ENCODE measurements around the gene SPDYE1. TPM values are rescaled to one million over a fixed set of nuclear protein-coding genes. Genes with fewer than 3 reads are reported as not detected.
"Not testable (repeated sequence)": the region's sequence is repeated elsewhere in the genome, so short reads cannot be mapped to it uniquely, and the experiment has no call there.

The SPDYE1 gene, protein sequence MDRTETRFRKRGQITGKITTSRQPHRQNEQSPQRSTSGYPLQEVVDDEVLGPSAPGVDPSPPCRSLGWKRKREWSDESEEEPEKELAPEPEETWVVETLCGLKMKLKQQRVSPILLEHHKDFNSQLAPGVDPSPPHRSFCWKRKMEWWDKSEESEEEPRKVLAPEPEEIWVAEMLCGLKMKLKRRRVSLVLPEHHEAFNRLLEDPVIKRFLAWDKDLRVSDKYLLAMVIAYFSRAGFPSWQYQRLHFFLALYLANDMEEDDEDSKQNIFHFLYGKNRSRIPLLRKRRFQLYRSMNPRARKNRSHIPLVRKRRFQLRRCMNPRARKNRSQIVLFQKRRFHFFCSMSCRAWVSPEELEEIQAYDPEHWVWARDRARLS
- 0.10 TPM for total RNA-seq

GRCh38 chr7:43997532-43997931 lies at the start of gene SPDYE1:
TSS of gene SPDYE1 (plus strand) at chr7:43997897. CDS start at chr7:43999950, 2,053 bp downstream.
- DNase-seq, result not testable (repeated sequence)

- no peak for DNase-seq
These were observed 45.7 kb upstream of the SPDYE1 start for GRCh38 chr7:43952028-43952427.

DNA sequence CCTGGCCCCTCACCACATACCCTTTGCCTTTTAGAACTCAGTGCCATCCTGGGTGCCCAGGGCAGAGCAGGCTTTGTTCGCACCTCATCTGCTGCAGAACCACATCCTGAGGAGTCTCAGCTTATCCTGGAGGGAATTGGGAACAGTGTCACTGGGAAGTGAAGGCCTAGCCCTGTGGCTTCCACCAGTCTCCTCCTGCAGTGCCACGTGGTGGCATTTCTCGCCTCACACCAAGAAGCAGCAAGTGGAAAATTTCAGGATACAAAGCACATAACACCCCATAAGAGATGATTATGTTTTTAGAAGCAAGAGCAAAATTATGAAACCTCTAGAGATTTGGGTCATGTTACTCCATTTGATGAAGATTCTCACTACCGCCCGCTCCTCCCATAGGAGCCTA lies 44.6 kb upstream of the SPDYE1 start:
- no peak for DNase-seq

DNA sequence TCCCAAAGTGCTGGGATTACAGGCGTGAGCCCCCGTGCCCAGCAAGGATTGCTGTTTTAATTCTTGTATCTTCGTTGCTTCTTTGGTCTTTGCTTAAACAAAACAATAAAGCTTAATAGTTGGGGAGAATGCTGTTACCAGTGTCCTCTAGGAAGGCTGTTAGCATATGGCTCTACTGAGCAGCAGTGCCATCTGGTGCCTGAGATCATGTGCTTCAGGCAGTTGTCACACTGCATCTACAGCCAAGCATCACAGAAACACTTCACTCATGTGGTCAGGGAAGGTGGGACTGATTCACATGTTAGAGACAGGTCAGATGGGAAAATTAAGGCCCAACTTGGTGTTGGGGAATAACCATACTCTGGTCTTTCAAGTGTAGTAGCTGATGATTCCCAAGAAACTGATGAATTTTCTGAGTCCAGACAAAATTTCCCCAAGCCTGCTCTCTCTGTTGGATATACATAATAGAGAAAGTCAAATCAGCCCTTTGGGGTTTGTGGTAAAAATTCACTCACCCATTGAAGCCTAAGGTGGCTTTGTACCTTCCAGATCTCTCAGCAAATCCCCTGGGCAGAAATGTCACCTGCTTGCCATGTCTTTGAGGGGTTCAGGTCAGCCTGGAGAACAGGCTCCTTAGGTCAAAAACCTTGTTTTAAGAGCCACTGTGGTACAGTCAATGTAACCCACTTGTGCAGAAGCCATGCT lies 43.0 kb upstream of the SPDYE1 start:
- DNase-seq, result peak; percentile 29

- no peak for DNase-seq
These were observed 41.7 kb upstream of the SPDYE1 start for GRCh38 chr7:43956027-43956426.

- DNase-seq, result no peak
These were observed 36.8 kb upstream of the SPDYE1 start for GRCh38 chr7:43960933-43961332.

GRCh38 chr7:43966392-43966791 lies 31.3 kb upstream of the SPDYE1 start:
- not testable (repeated sequence) for DNase-seq

DNA sequence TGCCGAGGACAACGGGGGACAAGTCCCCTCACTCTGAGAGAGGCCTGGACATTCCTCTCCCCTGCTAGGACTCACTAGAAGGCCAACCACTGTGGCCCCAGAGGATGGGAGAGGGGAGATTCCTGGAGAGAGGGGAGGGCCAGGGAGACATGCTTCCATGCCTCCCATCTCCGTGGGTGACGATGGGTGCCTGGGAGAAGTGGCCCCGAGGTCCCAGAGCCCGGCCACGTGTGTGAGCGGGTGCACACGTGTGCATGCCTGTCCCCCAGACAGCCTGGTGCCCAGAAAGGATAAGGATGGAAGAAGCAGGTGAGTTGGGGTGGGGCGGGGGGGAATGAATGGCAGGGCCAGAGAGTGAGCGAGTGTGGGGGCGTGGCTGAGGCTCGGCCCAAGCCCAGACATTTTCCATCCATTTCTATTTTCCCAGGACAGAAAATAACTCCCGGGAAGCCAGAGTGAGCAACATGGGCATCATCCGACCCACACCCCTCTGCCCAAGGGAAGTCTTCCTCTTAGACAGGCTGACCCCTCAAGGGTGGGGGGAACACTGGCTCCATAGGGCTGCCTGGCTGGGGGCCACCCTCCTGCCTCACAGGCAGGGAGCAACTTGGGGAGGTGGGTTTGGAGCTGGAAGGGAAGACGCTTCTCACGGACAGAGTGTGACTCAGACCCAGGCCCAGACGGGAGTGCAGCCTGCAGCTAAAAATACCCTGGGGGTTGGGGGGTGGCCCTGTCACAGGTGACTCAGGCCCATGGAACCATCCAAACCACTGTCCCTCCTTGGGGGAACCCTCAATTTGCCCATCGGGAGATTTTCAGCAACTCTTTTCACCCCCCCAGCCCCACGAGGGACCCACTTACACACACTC lies 29.3 kb upstream of the SPDYE1 start:
- DNase-seq, result not testable (repeated sequence)

DNA sequence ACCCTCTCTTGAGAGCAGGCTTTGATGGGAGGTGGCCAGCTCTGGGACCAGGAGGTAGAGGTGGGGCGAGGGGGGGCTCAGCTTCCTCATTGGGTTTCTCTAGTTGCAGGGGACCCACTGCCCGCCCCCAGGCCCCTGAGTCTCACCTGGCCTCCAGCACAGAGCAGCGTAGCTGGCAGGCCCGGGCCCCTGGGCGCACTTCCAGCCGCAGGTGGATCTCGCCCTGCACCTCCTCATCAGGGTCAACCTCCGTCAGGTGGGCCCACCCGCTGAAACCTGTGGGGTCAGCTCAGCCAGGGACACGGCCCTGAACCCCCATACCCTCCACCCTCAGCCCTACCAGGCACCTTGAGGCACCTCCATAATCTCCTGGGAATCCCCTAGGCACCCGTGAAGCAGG lies 28.1 kb upstream of the SPDYE1 start:
- not testable (repeated sequence) for DNase-seq

DNA sequence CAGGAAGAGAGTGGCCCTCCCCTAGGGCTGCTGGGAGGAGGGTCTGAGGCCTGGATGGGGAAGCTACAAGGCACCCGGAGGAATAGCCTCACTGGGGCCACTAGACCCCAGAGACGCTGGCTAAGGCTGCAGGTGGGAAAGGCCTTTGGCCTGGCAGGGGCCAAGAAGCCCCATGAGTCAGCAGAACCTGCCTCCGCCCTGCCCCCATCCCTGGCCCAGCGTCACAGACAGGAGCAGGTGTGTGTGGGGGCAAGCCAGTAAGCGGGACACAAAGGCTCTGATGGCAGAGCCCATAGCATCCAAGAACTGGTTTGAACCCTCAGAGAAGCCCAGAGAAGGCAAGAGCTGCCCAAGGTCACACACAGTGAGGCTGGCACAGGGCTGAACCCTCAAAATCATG lies 27.0 kb upstream of the SPDYE1 start:
- DNase-seq, result not testable (repeated sequence)

DNA sequence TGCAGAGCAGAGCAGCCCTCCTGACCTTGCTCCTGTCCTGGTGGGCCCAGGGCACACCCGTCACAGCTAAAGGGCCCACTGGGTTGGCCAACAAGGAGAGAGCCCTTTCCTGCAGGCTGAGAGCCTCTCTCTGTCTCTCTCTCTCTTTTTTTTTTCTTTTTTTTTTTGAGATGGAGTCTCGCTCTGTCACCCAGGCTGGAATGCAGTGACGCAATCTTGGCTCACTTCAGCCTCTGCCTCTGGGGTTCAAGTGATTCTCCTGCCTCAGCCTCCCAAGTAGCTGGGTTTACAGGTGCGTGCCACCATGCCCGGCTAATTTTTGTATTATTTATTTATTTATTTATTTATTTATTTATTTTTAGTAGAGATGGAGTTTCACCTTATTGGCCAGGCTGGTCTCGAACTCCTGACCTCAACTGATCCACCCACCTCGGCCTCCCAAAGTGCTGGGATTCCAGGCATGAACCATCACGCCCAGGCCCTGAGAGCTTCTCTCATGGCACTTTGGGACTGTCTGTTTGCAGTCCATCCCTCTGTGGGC lies 23.6 kb upstream of the SPDYE1 start:
- DNase-seq, result not testable (repeated sequence)

- DNase-seq, result not testable (repeated sequence)
These were observed 22.8 kb upstream of the SPDYE1 start for GRCh38 chr7:43974725-43975482.

DNA sequence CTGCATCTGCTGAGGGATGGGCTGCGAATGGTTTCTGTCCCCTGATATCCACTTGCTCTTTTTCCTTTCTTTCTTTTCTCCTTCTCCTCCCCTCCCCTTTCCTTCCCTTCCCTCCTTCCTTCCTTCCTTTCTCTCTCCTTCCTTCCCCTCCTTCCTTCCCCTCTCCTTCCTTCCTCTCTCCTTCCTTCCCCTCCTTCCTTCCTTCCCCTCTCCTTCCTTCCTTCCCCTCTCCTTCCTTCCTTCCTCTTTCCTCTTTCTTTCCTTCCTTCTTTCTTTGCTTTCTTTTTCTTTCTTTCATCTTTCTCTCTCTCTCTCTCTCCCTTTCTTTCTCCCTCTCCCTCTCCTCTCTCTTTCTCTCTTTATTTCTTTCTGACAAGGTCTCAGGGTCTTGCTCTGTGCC lies 20.2 kb upstream of the SPDYE1 start:
- no peak for DNase-seq

DNA sequence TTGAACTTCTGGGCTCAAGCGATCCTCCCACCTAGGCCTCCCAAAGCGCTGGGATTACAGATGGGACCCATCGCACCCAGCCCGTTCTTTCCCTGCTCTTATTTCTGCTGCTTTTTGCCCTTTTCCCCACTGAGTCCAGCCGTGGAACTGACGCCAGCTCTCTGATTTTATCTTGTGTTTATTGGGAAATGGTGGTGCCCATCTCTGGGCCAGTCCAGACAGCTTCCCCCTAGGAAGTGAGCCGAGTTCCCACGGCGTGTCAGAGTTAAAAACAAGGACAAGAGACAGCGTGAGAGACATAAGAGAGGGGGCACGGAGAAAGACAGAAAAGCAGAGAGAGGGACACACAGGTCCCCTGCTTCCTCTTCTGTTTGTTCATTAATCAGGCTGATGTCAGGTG lies 19.6 kb upstream of the SPDYE1 start:
- DNase-seq, result not testable (repeated sequence)

- DNase-seq, result not testable (repeated sequence)
These were observed 14.8 kb upstream of the SPDYE1 start for GRCh38 chr7:43982848-43983247.

DNA sequence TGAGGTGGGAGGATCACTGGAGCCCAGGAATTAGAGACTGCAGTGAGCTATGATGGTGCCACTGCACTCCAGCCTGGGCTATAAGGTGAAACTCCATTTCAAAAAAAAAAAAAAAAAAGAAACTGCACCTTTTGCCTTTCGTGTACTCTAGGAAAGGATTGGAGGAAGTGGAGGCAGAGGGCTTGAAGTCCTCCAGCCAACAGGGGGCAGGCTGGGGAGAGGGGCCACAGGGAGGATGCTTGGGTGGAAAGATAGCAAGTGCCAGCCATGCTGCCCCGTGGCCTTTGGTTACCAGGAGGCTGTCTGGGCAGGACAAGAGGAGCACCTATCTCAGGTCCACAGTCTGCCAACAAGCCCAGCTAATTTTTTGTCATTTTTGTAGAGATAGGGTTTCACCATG lies 14.0 kb upstream of the SPDYE1 start:
- not testable (repeated sequence) for DNase-seq

- not testable (repeated sequence) for DNase-seq
These were observed 11.5 kb upstream of the SPDYE1 start for GRCh38 chr7:43985904-43986864.

DNA sequence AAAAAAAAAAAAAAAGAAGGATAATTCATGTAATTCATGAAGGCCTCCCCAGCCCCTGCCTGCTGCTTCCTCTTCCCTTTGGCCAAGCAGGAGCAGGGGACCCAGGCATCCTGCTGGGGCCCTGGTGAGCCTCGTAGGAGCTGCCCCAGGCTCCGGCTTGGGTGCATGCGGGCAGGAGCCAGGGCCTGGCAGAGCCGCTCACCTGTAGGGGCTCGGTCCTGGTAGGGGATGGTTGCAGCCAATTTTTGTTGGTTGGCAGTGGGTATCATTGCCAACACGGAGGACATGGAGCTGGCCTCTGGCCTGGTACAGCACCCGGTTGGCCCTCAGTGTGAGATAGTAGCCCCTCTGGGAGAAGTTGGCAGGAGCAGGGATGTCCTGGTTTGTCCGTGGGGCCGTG lies 10.2 kb upstream of the SPDYE1 start:
- DNase-seq, result not testable (repeated sequence)

- DNase-seq, result not testable (repeated sequence)
These were observed 7.6 kb upstream of the SPDYE1 start for GRCh38 chr7:43990011-43990585.

DNA sequence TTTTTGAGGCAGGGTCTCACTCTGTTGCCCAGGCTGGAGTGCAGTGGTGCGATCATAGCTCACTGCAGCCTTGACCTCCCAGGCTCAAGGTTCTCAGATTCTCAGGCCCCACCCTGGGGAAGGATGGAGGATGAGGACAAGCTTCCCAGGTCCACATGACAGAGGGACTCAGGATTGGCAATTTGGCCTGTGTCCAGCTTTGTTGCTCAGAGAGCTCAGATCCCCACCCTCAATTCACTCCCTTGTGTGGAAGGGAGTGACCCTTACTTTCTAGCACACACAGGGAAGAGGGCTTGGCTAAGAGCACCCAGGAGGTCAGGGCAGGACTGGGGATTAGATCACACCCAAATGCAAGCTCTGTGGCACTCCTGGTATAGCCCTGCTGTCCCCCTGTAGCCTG lies 6.9 kb upstream of the SPDYE1 start:
- not testable (repeated sequence) for DNase-seq

Measured in skin of body (tissue), 2 donors.